Dendritic cell treated with granulocyte-macrophage colony-stimulating factor and Interleukin-4, amounts not matched to agents 40 ng/mL and 50 ng/mL, for 4 days (primary cell): ENCODE data around the gene HDAC4.

Source experiments
- H3K27ac Mint-ChIP-seq: one replicate; pipeline ENCODE4 v1.8.0; 2022; ENCODE audit warnings: mild to moderate bottlenecking, mixed read lengths
- H3K27me3 Mint-ChIP-seq: one replicate; pipeline ENCODE4 v1.8.0; 2022; ENCODE audit warnings: mild to moderate bottlenecking, mixed read lengths
- H3K36me3 Mint-ChIP-seq: one replicate; pipeline ENCODE4 v1.8.0; 2022; ENCODE audit warnings: low read depth, mixed read lengths
- H3K4me1 Mint-ChIP-seq: one replicate; pipeline ENCODE4 v1.8.0; 2022; ENCODE audit warnings: low read depth, mixed read lengths
- H3K4me3 Mint-ChIP-seq: one replicate; pipeline ENCODE4 v1.8.0; 2022; ENCODE audit warnings: mild to moderate bottlenecking, moderate library complexity, mixed read lengths
- H3K9me3 Mint-ChIP-seq: one replicate; pipeline ENCODE4 v1.8.0; 2022; ENCODE audit warnings: mixed read lengths
- intact Hi-C: fragments of 100-400 bp; cut with micrococcal nuclease; formaldehyde crosslinking; loops from one replicate; pipeline ENCODE4 v1.15.0; 2022

The HDAC4 gene

GRCh38 chr2:239247401-239248245 lies 153.2 kb downstream of the HDAC4 start:
- Mint-ChIP-seq H3K4me1 (peaks cover 91% of the 10 kb centered on the region), H3K4me3 (no peak overlapping the region), H3K9me3 (no peaks in the 10 kb centered on the region), H3K27me3 (no peaks in the 10 kb centered on the region), H3K27ac (no peak overlapping the region), H3K36me3 (peaks cover 32% of the 10 kb centered on the region)
- intact Hi-C loops = no loop called here

GRCh38 chr2:239246723-239247122 lies 154.1 kb downstream of the HDAC4 start:
- H3K4me1 Mint-ChIP-seq = peaks cover 90% of the 10 kb centered on the region
- H3K27me3 Mint-ChIP-seq = no peaks in the 10 kb centered on the region
- no peak overlapping the region for H3K4me3 Mint-ChIP-seq
- H3K36me3 Mint-ChIP-seq = peaks cover 32% of the 10 kb centered on the region
- no peaks in the 10 kb centered on the region for H3K9me3 Mint-ChIP-seq
- intact Hi-C loops = no loop called here
- H3K27ac Mint-ChIP-seq = peak overlapping the region; percentile 55

GRCh38 chr2:239245872-239246721 lies 154.7 kb downstream of the HDAC4 start:
- Mint-ChIP-seq H3K9me3 (no peaks in the 10 kb centered on the region), H3K4me3 (peak overlapping the region; percentile 0), H3K27me3 (no peaks in the 10 kb centered on the region), H3K27ac (peak overlapping the region; percentile 55), H3K4me1 (peaks cover 92% of the 10 kb centered on the region), H3K36me3 (peaks cover 32% of the 10 kb centered on the region)
- intact Hi-C loops = no loop called here

GRCh38 chr2:239245107-239245506 lies 155.7 kb downstream of the HDAC4 start:
- intact Hi-C loops = no loop called here
- H3K9me3 Mint-ChIP-seq = no peaks in the 10 kb centered on the region
- peaks cover 92% of the 10 kb centered on the region for H3K4me1 Mint-ChIP-seq
- peaks cover 32% of the 10 kb centered on the region for H3K36me3 Mint-ChIP-seq
- H3K4me3 Mint-ChIP-seq = no peak overlapping the region
- peak overlapping the region; percentile 55 for H3K27ac Mint-ChIP-seq
- H3K27me3 Mint-ChIP-seq = no peaks in the 10 kb centered on the region

GRCh38 chr2:239244625-239245024 lies 156.2 kb downstream of the HDAC4 start:
- Mint-ChIP-seq H3K4me1 (peaks cover 92% of the 10 kb centered on the region), H3K9me3 (no peaks in the 10 kb centered on the region), H3K4me3 (no peak overlapping the region), H3K36me3 (peaks cover 32% of the 10 kb centered on the region), H3K27ac (peak overlapping the region; percentile 21), H3K27me3 (no peaks in the 10 kb centered on the region)
- intact Hi-C loops = no loop called here

GRCh38 chr2:239241431-239241960 lies 159.3 kb downstream of the HDAC4 start:
- Mint-ChIP-seq H3K4me1 (peaks cover 95% of the 10 kb centered on the region), H3K9me3 (no peaks in the 10 kb centered on the region), H3K36me3 (peaks cover 11% of the 10 kb centered on the region), H3K27me3 (no peaks in the 10 kb centered on the region), H3K27ac (peak overlapping the region; percentile 69), H3K4me3 (no peak overlapping the region)
- intact Hi-C loops = no loop called here

GRCh38 chr2:239240414-239240881 lies 160.4 kb downstream of the HDAC4 start:
- no peaks in the 10 kb centered on the region for H3K9me3 Mint-ChIP-seq
- H3K27me3 Mint-ChIP-seq = no peaks in the 10 kb centered on the region
- H3K27ac Mint-ChIP-seq = peak overlapping the region; percentile 69
- intact Hi-C loops = no loop called here
- H3K4me1 Mint-ChIP-seq = peaks cover 94% of the 10 kb centered on the region
- H3K36me3 Mint-ChIP-seq = peaks cover 4% of the 10 kb centered on the region
- peak overlapping the region; percentile 61 for H3K4me3 Mint-ChIP-seq

GRCh38 chr2:239239607-239240413 lies 161.0 kb downstream of the HDAC4 start:
- Mint-ChIP-seq H3K27ac (peak overlapping the region; percentile 62), H3K4me1 (peaks cover 96% of the 10 kb centered on the region), H3K9me3 (no peaks in the 10 kb centered on the region), H3K27me3 (no peaks in the 10 kb centered on the region), H3K4me3 (peak overlapping the region; percentile 61), H3K36me3 (peaks cover 9% of the 10 kb centered on the region)
- intact Hi-C loops = no loop called here

- Mint-ChIP-seq H3K27me3 (no peaks in the 10 kb centered on the region), H3K4me1 (peaks cover 96% of the 10 kb centered on the region), H3K9me3 (no peaks in the 10 kb centered on the region), H3K27ac (no peak overlapping the region), H3K4me3 (no peak overlapping the region), H3K36me3 (peaks cover 11% of the 10 kb centered on the region)
- intact Hi-C loops = no loop called here
These were observed 161.8 kb downstream of the HDAC4 start for GRCh38 chr2:239238839-239239606.

- H3K4me1 Mint-ChIP-seq = peaks cover 93% of the 10 kb centered on the region
- no peaks in the 10 kb centered on the region for H3K9me3 Mint-ChIP-seq
- no peaks in the 10 kb centered on the region for H3K27me3 Mint-ChIP-seq
- H3K4me3 Mint-ChIP-seq = no peak overlapping the region
- H3K36me3 Mint-ChIP-seq = peaks cover 12% of the 10 kb centered on the region
- no peak overlapping the region for H3K27ac Mint-ChIP-seq
- intact Hi-C loops = no loop called here
These were observed 162.4 kb downstream of the HDAC4 start for GRCh38 chr2:239238381-239238780.

- H3K4me1 Mint-ChIP-seq = peaks cover 94% of the 10 kb centered on the region
- intact Hi-C loops = no loop called here
- peak overlapping the region; percentile 37 for H3K4me3 Mint-ChIP-seq
- peaks cover 17% of the 10 kb centered on the region for H3K36me3 Mint-ChIP-seq
- H3K27me3 Mint-ChIP-seq = no peaks in the 10 kb centered on the region
- peak overlapping the region; percentile 85 for H3K27ac Mint-ChIP-seq
- no peaks in the 10 kb centered on the region for H3K9me3 Mint-ChIP-seq
These were observed 164.0 kb downstream of the HDAC4 start for GRCh38 chr2:239236808-239237205.

GRCh38 chr2:239236043-239236807 lies 164.6 kb downstream of the HDAC4 start:
- intact Hi-C loops = no loop called here
- Mint-ChIP-seq H3K4me3 (peak overlapping the region; percentile 17), H3K4me1 (peaks cover 91% of the 10 kb centered on the region), H3K36me3 (peaks cover 17% of the 10 kb centered on the region), H3K9me3 (no peaks in the 10 kb centered on the region), H3K27ac (peak overlapping the region; percentile 85), H3K27me3 (no peaks in the 10 kb centered on the region)
